ENCODE measurements around the gene THRAP3.

The THRAP3 gene

GRCh38 chr1:36343651-36344394 lies 119.6 kb downstream of the THRAP3 start:
- DNase-seq (ENCODE audit: insufficient read length, low spot score) (no peak), FAIRE-seq (no peak)
- TF ChIP-seq CTCF (IDR thresholded peaks at IDR 0.05; ENCODE audit: insufficient read depth, missing control alignments): no peak

- no peak for DNase-seq (ENCODE audit: insufficient read length, low spot score)
- FAIRE-seq: no peak
Measured at GRCh38 chr1:36344395-36344680, 120.1 kb downstream of the THRAP3 start.

GRCh38 chr1:36345353-36345752 lies 121.1 kb downstream of the THRAP3 start:
- no peak for DNase-seq (ENCODE audit: insufficient read length, low spot score)
- FAIRE-seq: no peak
- no peak for TF ChIP-seq CTCF (IDR thresholded peaks at IDR 0.05; ENCODE audit: insufficient read depth, missing control alignments)

More at GRCh38 chr1:36344395-36344680, 120.1 kb downstream of the THRAP3 start:
- TF ChIP-seq CTCF (IDR thresholded peaks at IDR 0.05; ENCODE audit: insufficient read depth, missing control alignments): no peak

GRCh38 chr1:36346741-36347370 lies 122.6 kb downstream of the THRAP3 start:
- FAIRE-seq: no peak
- DNase-seq (ENCODE audit: insufficient read length, low spot score): no peak
- TF ChIP-seq CTCF (IDR thresholded peaks at IDR 0.05; ENCODE audit: insufficient read depth, missing control alignments): no peak

- DNase-seq (ENCODE audit: insufficient read length, low spot score) (no peak), FAIRE-seq (no peak)
- no peak for TF ChIP-seq CTCF (IDR thresholded peaks at IDR 0.05; ENCODE audit: insufficient read depth, missing control alignments)
Measured at GRCh38 chr1:36349241-36349671, 125.0 kb downstream of the THRAP3 start.

GRCh38 chr1:36349839-36350238 lies 125.6 kb downstream of the THRAP3 start:
- no peak for TF ChIP-seq CTCF (IDR thresholded peaks at IDR 0.05; ENCODE audit: insufficient read depth, missing control alignments)
- FAIRE-seq (no peak), DNase-seq (ENCODE audit: insufficient read length, low spot score) (no peak)

GRCh38 chr1:36350659-36351226 lies 126.5 kb downstream of the THRAP3 start:
- TF ChIP-seq CTCF (IDR thresholded peaks at IDR 0.05; ENCODE audit: insufficient read depth, missing control alignments): no peak
- DNase-seq (ENCODE audit: insufficient read length, low spot score) (no peak), FAIRE-seq (no peak)
